Prostate gland (tissue), 2 donors: ENCODE data around the gene TMEM126B.

Source experiments
- CTCF ChIP-seq, 4 experiments: fragments of 200-600 bp in 2 of 4; fragments of 450-650 bp in 2 of 4; sonication (generic) in 2 of 4; IDR thresholded peaks; 1 replicate in 3 of 4; 2 replicates in 1 of 4; pipeline ENCODE4 v1.5.1; 2016 to 2019; ENCODE audit warnings: antibody characterized with exemption in 4 of 4, mild to moderate bottlenecking in 2 of 4, moderate library complexity in 2 of 4
- POLR2A ChIP-seq: fragments of 450-650 bp; IDR thresholded peaks from one replicate; pipeline ENCODE4 v1.6.1; 2016; ENCODE audit warnings: antibody characterized with exemption, mild to moderate bottlenecking
- POLR2AphosphoS5 ChIP-seq: sonication (generic); formaldehyde crosslinking; IDR thresholded peaks from one replicate; pipeline ENCODE4 v1.6.1; 2017; ENCODE audit warnings: antibody characterized with exemption

GRCh38 chr11:85602526-85603213 is 25.7 kb upstream of the TMEM126B start:
- no peak for TF ChIP-seq CTCF (IDR thresholded peaks at IDR 0.05)
- no peak for TF ChIP-seq POLR2A
- no peak for TF ChIP-seq POLR2AphosphoS5
